Posterior vena cava (tissue), 2 donors: Measurements from ENCODE around the gene CCDC57. TPM values are rescaled to one million over a fixed set of nuclear protein-coding genes. Genes with fewer than 3 reads are reported as not detected.
A peak's percentile ranks its signal among the peaks of the same experiment; 100 is the strongest.

Source experiments
- DNase-seq: peaks from one replicate; pipeline ENCODE4 v3.0.0-alpha.2; 2020; ENCODE audit warnings: low spot score
- intact Hi-C, 2 donors: fragments of 100-400 bp; cut with DNase I; formaldehyde crosslinking; loops; one replicate each; pipeline versions ENCODE4 v1.14.1 to v1.14.2; 2022 to 2023
- total RNA-seq, 2 donors: library from RNA; stranded (reverse); fragmentation: NEBNext Ultra II Directional; extraction: Animal tissue kit (Norgen Biotek cat#: 25700); gene quantifications; one replicate each; pipeline ENCODE4 v1.2.1, GENCODE V29; 2021
- donor health status: DM: yes; HTN: yes; CAD: no.
- donor health status: DM: yes; HTN: yes; CAD: no.

The CCDC57 gene
- total RNA-seq, 2 donors from 2014 or later: 20.3 to 28.5 TPM

DNA sequence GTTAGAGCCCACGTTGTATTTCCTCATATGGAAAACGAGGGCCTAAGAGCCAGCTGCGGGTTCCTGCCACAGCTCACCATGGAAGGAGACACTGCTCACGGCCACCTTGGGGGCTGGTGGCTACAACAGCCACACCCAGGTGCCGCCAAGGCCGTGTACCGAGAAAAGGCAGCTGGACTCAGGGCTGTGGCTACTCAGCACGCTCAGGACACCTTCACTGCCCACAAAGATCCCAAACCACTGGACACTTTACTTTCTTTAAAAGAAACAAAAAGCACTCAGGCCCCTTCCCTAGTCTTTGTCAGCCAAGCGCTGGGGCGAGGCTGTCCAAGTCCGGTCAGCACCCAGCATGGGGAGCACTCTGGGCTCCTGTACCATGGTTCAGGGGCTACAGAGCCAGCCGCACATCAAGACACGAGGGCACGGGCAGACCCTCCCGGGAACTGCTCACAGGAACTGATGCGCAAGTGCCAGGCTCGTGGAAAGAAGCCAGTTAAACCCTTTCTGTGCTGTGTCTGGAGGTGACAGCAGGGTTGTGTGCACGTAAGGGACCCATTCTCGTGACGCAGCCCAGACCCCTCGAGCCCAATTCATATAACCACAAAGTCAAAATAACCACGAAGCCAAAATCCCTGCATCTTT is 34.7 kb upstream of the CCDC57 start:
- intact Hi-C loops: no loop called here

DNA sequence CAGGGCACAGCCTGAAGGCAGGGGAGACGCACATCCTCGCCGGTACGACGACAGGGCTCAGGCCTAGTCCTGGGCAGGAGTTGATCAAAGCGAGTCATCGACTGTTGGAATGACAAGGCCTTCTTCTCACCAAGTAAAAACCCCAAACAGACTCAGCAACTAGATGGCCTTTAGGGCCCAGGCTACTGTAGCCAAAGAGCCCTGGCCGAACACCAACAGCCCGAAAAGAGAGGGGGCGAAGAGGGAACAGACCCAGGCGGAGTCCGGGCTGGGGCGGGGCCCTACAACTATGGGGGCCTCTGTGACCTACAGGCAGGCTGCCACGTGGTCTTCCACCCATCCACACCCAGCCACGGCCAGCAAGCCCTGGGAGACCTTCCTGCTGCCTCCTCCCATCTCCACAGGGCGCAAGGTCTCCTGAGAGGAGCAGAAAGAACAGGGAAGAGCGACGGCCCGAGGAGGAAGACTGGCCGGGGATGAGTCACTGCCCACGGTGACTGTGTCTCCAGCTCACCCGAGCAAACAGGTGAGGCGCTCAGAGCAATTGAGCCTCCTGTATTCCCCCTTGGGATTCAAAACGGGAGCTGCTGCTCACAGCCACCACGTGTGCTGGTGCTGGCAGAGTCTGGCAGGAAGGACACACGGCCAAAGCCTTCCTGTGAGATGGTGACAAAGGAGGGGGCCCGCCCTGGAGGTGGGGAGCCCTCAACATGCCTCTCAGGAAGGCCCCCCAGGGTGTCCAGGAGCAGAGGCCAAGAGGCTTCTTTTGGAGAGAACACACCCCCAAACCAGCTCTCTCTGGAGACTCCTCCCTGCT is 33.9 kb upstream of the CCDC57 start:
- intact Hi-C loops: no loop called here
- DNase-seq: peak; percentile 93

More for the DNA sequence above, 34.7 kb upstream of the CCDC57 start:
- no peak for DNase-seq

DNA sequence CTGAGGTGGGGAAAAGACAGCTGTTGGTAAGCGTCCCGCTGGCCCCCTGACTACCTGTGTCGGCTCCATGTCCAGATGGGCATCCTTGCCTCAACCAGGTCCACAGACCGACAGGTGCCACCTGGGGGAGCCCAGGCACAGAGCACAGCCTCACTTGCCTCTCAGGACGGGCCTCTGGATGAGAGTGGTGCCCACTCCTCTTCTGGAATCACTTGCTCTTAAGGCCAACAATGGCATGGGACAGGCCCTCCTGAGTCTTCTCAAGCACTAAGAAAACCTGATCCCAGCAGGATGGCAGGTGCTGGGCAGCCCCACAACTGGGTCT is 33.4 kb upstream of the CCDC57 start:
- DNase-seq: no peak
- intact Hi-C loops: no loop called here

DNA sequence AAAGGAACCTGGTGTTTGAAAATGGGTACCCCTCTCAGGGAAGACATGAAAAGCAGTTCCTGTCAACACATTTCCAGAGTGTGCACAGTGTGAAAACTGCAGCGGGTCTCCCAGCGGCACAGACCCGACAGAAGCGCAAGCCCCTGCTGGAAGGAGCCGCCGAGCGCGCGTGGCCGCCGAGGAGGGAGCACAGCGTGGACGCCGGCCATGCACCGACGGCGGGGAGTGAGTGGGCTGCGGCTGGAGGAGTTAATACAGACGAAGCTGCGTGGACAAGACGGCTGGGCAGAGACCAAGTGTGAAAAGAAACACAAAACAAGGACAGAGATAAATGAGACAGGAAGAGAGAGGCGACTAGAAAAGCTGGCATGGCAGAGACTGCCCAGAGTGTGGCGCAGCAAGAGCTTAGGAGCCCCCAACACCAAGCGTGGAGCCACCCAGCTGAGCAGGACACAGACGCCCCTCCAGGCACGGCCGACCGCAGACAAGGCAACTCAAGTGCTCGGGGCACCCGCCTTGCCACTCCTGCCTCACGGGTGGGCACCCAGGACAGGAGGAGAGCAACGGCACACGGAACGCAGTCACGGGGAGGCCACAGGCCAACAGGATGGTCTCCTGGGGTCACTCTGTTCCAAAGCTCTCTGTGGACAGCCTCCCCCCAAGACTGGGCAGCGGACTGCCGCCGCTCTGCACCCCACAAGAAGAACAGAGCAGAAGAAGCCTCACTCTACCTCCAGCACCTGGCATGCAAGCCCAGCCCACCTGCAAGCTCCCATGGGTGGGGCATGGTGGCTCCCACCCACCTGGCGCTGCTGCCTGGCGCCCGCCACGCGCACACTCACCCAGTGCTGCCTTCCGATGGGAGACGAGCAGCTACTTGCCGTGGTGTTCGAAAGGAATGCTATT is 32.7 kb upstream of the CCDC57 start:
- intact Hi-C loops: no loop called here
- DNase-seq: no peak

DNA sequence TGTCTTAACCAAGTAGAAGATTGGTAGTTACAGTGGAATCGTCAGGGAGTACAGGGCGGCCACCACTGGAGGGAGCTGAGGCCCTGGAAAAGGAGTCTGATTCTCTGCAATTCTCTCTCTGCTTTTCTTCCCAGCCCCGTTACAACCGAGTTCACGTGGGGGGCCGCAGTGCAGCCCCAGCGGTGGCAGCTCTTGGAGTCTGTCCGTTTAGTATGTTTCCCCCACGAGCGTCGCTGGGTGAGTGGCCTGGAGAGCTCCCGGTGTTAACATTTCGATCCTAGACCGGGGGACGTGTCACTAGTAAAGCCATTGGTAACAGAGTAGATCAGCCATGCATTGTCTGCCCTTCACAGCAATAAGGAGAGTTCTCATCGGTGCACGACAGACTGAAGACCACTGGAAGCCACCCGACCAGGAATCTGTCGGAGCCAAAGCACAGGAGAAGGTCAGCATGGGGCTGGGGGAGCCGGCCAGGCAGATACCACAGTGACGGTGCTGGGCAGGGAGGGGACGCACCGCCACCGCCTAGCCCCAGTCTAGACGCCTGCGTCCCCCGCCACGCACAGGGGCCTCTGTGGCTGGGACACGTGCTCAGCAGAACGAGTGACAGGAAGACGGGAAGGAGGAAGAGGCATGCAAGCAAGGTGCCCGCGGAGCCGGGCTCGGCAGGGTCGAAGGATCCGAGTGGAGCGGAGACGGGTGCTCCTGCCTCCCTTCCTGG is 31.9 kb upstream of the CCDC57 start:
- DNase-seq: no peak
- intact Hi-C loops: no loop called here

DNA sequence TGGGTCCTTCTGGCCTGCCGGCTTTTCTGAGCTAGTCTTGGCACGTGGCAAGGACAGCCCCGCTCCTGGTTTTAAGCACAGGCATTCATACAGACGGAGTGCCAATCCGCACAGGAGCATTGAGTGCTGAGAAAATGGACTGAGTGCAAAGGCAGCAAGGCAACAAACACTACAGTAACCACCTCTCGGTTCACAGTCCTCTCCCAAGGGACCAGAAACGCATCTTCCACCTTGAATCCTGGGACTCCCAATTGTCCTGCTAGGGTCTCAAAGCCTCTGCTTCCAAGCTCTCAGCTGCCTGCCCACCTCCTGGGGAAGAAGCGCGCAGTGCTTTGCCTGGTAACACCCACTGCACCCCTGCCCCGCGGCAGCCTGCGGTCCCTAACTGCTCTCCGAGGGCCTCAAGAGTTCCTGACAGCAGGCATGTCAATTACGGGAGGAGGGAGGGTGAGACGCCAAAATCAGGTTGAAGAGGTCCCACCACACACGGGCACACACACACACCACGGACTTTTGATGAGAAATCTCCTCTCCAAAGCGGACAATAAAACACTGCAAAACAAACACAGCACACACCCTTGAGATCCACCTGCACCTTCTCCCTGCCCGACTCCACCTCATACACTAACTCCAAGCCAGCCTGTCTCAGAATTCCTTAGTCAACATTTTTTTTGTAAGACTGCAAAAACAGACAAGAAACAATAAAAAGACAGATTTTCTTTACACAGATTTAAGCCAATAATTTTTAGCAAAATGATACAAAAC is 31.2 kb upstream of the CCDC57 start:
- no peak for DNase-seq
- intact Hi-C loops: no loop called here

DNA sequence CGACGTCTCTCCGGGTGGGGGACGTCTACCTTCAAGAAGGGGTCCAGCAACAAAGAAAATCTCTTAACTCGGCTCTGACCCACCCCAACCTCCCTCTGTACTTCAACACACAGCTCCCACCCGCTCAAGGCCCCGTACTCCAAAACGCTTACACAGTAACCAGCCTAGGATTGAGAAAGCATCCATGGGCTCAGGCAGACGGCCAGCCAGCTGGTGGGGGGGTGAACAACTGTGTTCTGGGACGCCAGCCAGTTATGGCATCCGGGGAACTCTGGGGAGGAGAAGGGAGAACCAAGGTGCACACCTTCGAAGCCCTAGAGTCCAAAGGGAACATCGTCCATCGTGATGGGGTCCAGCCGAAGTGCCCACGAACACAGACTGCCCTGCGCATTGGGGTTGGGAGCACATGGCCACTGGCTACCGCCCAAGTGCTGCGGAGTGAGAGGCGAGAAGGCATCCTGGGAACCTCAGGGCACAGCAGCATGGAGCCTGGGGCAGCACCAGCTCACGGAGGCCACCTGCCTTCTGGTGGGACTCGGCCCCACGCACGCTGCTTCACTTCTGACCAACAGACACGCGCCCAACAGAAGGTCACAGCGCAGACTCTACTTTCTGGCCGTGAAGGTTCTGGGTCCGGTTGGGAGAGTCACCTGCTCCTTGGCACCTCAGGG is 30.5 kb upstream of the CCDC57 start:
- peak; percentile 93 for DNase-seq
- intact Hi-C loops: no loop called here

DNA sequence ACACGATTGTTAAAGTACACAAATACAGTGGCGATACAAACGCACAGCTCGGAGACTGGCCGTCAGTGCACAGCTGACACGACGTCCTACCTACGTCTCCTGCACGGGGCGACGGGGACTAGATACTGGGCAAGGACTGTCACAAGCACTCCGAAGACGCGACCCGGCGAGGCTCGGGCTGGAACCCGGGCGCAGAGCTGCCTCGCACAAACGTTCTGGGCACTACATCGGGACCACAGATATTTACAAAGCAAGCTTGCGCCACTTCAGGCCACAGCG is 30.0 kb upstream of the CCDC57 start:
- no peak for DNase-seq

DNA sequence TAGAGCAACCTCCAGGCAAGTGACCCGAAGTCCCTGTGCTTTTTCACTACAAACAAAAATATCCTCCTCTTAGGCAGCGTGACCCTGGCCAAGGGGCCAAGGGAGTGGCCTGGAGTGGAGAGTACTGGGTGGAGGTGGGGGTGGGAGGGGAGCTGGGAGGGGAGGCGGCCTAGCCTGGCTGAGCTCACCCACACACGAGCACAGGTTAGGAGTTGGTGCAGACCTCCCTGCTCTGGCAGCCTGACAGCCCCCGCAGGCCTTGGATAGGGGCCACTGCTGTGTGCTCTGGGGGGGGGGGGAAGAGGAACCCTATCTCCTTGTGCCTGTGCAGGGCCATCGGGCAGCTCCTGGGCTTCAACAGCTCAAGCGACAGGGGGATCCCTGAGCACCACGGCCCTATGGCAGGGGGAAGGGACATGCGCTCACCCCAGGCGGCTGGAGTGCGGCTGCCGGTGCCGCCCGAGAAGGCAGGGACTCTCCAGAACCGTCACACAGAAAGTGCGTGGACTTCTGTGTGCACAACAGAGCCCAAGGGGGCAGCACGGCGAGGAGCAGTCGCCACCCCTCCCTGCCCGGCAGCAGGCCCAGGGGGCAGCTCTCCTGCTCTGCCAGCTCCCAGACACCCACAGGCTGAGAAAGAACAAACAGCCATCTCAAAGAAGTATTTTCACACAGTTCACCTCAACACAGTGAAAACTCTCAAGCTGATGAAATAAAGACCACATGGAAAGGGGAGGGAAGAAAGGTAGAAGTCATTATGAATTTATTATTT is 29.5 kb upstream of the CCDC57 start:
- intact Hi-C loops: no loop called here
- DNase-seq: no peak

More for the DNA sequence above, 30.0 kb upstream of the CCDC57 start:
- intact Hi-C loops: no loop called here

DNA sequence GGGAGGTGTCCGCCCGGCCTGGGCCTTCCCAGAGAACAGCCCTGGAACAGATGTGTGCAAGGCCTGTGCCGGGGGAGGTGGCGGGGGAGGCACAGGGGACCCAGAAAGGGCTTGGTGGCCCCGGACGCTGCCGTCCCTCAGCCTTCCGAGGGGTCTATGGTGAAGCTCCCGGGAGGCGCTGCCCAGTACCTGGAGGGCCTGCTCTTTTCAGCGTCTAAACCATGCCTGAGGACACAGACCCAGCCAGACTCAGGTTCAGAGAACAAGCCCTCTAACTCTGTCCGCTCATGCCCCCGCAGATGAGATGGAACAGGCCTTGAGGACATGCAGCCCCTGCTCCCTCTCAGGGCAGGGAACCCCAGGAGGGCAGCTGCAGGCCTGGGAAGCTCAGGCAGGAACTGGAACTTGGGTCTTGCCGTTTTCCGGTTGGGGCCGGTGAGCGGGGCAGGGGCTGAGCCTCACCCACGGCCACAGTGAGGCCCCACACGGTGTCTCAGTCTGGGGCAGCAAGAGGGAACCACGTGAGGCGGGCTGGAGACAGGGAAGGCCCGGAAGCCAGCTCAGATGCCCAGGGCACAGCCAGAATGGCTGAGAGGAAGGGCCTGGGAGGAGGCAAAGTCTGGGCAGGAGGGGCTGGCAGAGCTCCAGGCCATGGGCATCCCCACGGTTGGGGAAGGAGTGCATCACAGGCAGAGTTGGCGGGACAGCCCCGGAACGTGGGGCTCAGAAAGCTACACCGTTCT is 28.7 kb upstream of the CCDC57 start:
- intact Hi-C loops: no loop called here
- peak; percentile 95 for DNase-seq

DNA sequence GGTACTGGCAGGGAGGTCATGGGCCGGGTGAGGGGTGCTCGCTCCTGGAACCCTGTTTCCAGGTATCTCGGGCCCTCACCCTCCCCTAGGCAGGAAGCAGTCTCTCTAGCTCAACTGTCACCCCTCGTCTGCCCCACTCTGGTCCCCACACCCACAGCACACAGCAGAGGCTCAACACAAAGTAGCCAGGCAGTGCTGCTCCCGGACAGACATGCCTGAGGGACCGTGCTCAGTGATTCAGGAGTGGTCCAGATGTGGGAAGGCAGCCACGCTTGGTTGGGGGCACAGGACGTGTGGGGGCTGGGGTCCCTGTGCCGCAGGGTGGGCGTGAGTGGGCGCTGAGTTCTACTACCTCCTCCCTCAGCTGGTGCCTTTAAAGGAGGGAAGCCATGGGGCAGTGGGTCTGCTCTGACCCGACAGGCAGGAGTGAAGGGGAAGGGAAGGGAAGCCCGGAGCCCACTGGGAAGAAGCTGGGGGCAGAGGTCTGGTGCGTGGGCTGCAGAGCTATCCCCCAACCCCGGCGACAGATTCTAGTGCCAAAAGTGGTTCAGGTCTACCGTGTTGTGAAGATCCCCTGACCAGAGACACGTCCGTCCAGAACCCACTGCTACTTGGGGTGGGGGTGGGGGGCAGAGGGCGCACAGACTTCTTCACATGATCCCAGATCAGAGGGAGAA is 28.0 kb upstream of the CCDC57 start:
- intact Hi-C loops: no loop called here
- peak; percentile 77 for DNase-seq

DNA sequence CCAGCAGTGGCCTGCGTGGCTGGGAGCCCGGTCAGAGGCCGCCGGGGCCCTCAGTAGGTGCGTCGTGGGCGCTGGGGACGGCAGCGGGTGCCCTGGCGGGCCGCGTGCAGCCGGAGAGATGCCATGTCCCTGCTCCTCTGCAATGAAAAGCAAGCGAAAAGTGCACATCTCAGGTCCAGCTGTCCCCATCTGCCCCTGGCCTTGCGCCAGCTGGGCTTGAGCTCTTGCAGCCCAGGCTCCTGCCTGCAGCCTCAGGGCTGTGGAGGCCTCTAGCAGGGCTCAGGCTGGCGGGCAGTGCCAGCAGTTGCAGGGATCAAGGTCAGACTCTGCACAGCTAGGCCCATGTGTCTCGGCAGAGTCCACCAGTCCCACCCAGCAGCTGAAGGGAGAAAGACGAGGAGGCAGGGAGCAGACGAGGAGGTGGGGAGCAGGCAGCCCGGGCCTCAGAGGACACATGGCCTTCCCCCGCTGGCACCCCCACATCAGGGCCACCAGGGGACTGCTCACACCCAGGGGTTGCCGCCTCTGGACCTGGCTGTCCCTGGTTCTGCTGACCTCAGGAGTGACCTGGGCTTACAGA is 27.4 kb upstream of the CCDC57 start:
- intact Hi-C loops: no loop called here
- DNase-seq: peak; percentile 80

DNA sequence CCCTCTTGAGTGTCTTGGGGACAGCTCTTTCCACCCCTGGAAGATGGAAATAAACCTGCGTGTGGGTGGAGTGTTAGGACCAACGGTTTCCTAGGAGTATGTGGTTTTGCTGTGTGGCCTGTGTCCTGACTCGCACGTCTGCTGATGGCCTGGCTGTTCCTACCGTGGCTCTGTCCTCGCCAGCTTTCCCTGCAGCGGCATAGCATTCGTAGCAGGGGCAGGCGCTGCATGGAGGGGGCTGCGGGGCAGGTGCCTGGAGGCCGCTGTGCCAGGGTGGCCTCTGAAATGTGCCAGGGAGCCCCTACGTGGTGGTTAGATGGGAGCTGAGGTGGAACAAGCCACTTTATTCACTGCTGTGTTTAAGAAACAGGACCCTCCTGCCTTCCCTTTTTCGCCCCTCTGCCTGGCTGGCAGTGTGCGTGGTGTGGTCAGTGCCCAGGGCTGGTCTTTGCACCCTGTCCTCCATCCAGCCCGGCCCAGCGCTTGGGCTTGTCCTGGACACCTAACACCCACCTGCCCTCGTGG is 26.8 kb upstream of the CCDC57 start:
- intact Hi-C loops: no loop called here
- peak; percentile 82 for DNase-seq

DNA sequence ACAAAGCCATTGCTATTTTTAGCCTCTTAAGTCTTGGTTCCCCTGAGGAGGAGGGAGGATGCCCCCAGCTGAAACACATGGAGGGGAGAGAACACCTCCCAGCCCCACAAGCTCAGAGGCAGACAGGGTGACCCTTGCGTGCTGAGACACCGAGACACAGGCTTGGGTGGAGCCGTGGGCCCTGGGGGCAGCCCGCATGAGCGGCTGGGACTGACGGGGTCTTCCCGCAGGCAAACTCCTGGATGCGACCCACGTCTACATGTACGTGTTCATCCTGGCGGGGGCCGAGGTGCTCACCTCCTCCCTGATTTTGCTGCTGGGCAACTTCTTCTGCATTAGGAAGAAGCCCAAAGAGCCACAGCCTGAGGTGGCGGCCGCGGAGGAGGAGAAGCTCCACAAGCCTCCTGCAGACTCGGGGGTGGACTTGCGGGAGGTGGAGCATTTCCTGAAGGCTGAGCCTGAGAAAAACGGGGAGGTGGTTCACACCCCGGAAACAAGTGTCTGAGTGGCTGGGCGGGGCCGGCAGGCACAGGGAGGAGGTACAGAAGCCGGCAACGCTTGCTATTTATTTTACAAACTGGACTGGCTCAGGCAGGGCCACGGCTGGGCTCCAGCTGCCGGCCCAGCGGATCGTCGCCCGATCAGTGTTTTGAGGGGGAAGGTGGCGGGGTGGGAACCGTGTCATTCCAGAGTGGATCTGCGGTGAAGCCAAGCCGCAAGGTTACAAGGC is 26.0 kb upstream of the CCDC57 start:
- DNase-seq: peak; percentile 92
- intact Hi-C loops: no loop called here
